Endothelial cell of umbilical vein (primary cell): ENCODE measurements around the gene NAPB. TPM values are rescaled to one million over a fixed set of nuclear protein-coding genes. Genes with fewer than 3 reads are reported as not detected.

Experiments
- BruUV-seq: library from RNA; stranded (reverse); fragments of 400-500 nt; replicated peaks from 2 replicates; lab custom pipeline; 2021; lab: Mats Ljungman, UMichigan
- CTCF ChIA-PET: fragments of 300-600, 350-600 bp; sonication (Branson Sonifier 250); formaldehyde crosslinking; loops from one replicate; lab custom pipeline; 2021; ENCODE audit warnings: antibody characterized with exemption, inconsistent platforms; lab: Charles Lee
- POLR2A ChIA-PET: fragments of 300-600, 350-600 bp; sonication (Branson Sonifier 250); formaldehyde crosslinking; loops from one replicate; lab custom pipeline; 2021; ENCODE audit warnings: antibody characterized with exemption, inconsistent platforms; lab: Charles Lee
- DNase-seq: peaks from one replicate; pipeline ENCODE4 v3.0.0-alpha.2; 2011; ENCODE audit warnings: low read depth, low spot score
- FAIRE-seq: peaks from 2 replicates; lab custom pipeline; 2011; peaks lifted over from hg19 to GRCh38; lab: Jason Lieb, UNC
- H2AFZ ChIP-seq: 2 replicates; pipeline ENCODE4 v1.6.0; 2012; ENCODE audit warnings: low read depth, low read length, control low read depth, inconsistent platforms
- H3K27ac ChIP-seq: 2 replicates; pipeline ENCODE4 v1.5.1; 2011; ENCODE audit warnings: low read depth, mild to moderate bottlenecking, control low read depth, low read length, moderate library complexity; ENCODE audit not compliant: insufficient read depth
- H3K27me3 ChIP-seq, 2 experiments: 2 replicates each; pipeline versions ENCODE4 v1.6.0 to v1.6.1; 2011; ENCODE audit warnings: low read length in 2 of 2, mixed read lengths in 1 of 2; ENCODE audit not compliant: control insufficient read depth in 2 of 2, insufficient read depth in 2 of 2
- H3K36me3 ChIP-seq, 2 experiments: 2 replicates in 1 of 2; 3 replicates in 1 of 2; pipeline ENCODE4 v1.5.1; 2011; ENCODE audit warnings: low read length in 2 of 2, mild to moderate bottlenecking in 1 of 2, moderate library complexity in 1 of 2; ENCODE audit not compliant: control insufficient read depth in 2 of 2, insufficient read depth in 2 of 2; ENCODE audit errors: extremely low read depth in 1 of 2
- H3K4me1 ChIP-seq: 3 replicates; pipeline ENCODE4 v1.5.1; 2011; ENCODE audit warnings: mild to moderate bottlenecking, low read length; ENCODE audit not compliant: control insufficient read depth, insufficient read depth; ENCODE audit errors: extremely low read depth
- H3K4me2 ChIP-seq: 2 replicates; pipeline ENCODE4 v1.6.1; 2011; ENCODE audit warnings: low read length, control low read depth, mixed read lengths; ENCODE audit not compliant: insufficient read depth
- H3K4me3 ChIP-seq, 3 experiments: fragments of 200-600 bp in 1 of 3; sonication (generic), shearing (Covaris generic) in 1 of 3; replicated peaks in 1 of 3; 2 replicates each; pipeline ENCODE4 v1.5.1; 2011 to 2016; ENCODE audit warnings: control low read depth in 3 of 3, low read length in 3 of 3, mild to moderate bottlenecking in 2 of 3, inconsistent platforms in 1 of 3, low read depth in 1 of 3, moderate library complexity in 1 of 3; ENCODE audit not compliant: insufficient read depth in 1 of 3
- H3K79me2 ChIP-seq: 2 replicates; pipeline ENCODE4 v1.6.0; 2012; ENCODE audit warnings: low read length, inconsistent platforms; ENCODE audit not compliant: control insufficient read depth, insufficient read depth
- H3K9ac ChIP-seq: replicated peaks from 2 replicates; pipeline ENCODE3; 2011; ENCODE audit warnings: low read length, control low read depth; ENCODE audit not compliant: insufficient read depth; ENCODE audit errors: extremely low read depth
- H3K9me1 ChIP-seq: replicated peaks from 3 replicates; pipeline ENCODE4 v1.6.0; 2011; ENCODE audit warnings: mild to moderate bottlenecking, low read length; ENCODE audit not compliant: control insufficient read depth, insufficient read depth; ENCODE audit errors: extremely low read depth
- H3K9me3 ChIP-seq: replicated peaks from 2 replicates; pipeline ENCODE4 v1.5.1; 2012; ENCODE audit warnings: low read length, inconsistent platforms; ENCODE audit not compliant: control insufficient read depth, insufficient read depth
- H4K20me1 ChIP-seq: replicated peaks from 2 replicates; pipeline ENCODE3; 2011; ENCODE audit warnings: mild to moderate bottlenecking, low read length; ENCODE audit not compliant: control insufficient read depth, insufficient read depth; ENCODE audit errors: extremely low read depth
- EZH2 ChIP-seq: IDR thresholded peaks from 2 replicates; pipeline ENCODE4 v1.6.1; 2012; ENCODE audit warnings: borderline replicate concordance, low read depth, mild to moderate bottlenecking, moderate library complexity, low read length, inconsistent platforms; ENCODE audit not compliant: severe bottlenecking
- FOS ChIP-seq: IDR thresholded peaks from 2 replicates; pipeline ENCODE4 v1.6.1; 2011; ENCODE audit warnings: mild to moderate bottlenecking, low read length, moderate library complexity, borderline replicate concordance; ENCODE audit not compliant: insufficient read depth
- GATA2 ChIP-seq: IDR thresholded peaks from 2 replicates; pipeline ENCODE4 v1.7.0; 2011; ENCODE audit warnings: low read depth, mild to moderate bottlenecking, moderate library complexity, mixed read lengths, low read length; ENCODE audit not compliant: insufficient read length, insufficient read depth
- JUN ChIP-seq: IDR thresholded peaks from 2 replicates; pipeline ENCODE4 v1.6.1; 2011; ENCODE audit warnings: borderline replicate concordance, low read depth; ENCODE audit not compliant: insufficient read length, insufficient read depth
- MYC ChIP-seq: IDR thresholded peaks from one replicate; pipeline ENCODE4 v1.6.1; 2011; ENCODE audit warnings: mild to moderate bottlenecking, low read depth, low read length
- POLR2A ChIP-seq: IDR thresholded peaks from 2 replicates; pipeline ENCODE4 v1.6.1; 2012; ENCODE audit warnings: low read depth, mild to moderate bottlenecking, control low read depth, low read length
- POLR2AphosphoS5 ChIP-seq: IDR thresholded peaks from 2 replicates; pipeline ENCODE4 v1.6.1; 2012; ENCODE audit warnings: low read depth, mild to moderate bottlenecking, control low read depth, low read length, moderate library complexity; ENCODE audit not compliant: insufficient read depth
- dilution Hi-C: fragments of 300-500 bp; cut with MboI; formaldehyde crosslinking; loops from one replicate; pipeline ENCODE4 v1.15.0; 2019; ENCODE audit warnings: low sequenced_read_pairs; ENCODE audit not compliant: extremely low pct_ligation_motif_present
- intact Hi-C: fragments of 100-400 bp; cut with micrococcal nuclease; formaldehyde crosslinking; loops from one replicate; pipeline ENCODE4 v1.10.0; 2022
- polyA plus RNA-seq, 4 experiments: library from polyadenylated mRNA; depleted of rRNA in 3 of 4; stranded (reverse) in 3 of 4; unstranded in 1 of 4; fragments of >200 nt; gene quantifications; 2 replicates each; pipeline versions ENCODE4 v1.2.1 to v1.2.3, GENCODE V29; 2011 to 2012; ENCODE audit warnings: missing spikeins in 1 of 4
- total RNA-seq: library from RNA; stranded (reverse); gene quantifications from 2 replicates; pipeline ENCODE4 v1.2.3, GENCODE V29; 2021
- TF ChIP-seq, protein P1 (sequence below): IDR thresholded peaks from 2 replicates; pipeline ENCODE4 v1.6.1; 2011; ENCODE audit not compliant: insufficient read depth, insufficient read length
- TF ChIP-seq, protein P2 (sequence below), 2 donors: IDR thresholded peaks; 1 replicate in 1 of 2; 2 replicates in 1 of 2; pipeline ENCODE4 v1.5.1; 2011; ENCODE audit warnings: low read length in 2 of 2, mild to moderate bottlenecking in 2 of 2, moderate library complexity in 2 of 2, control low read depth in 1 of 2, inconsistent platforms in 1 of 2, low read depth in 1 of 2; ENCODE audit not compliant: insufficient read depth in 1 of 2; ENCODE audit errors: extremely low read depth in 1 of 2

Gene NAPB
- total and polyA plus RNA-seq, 2 donors (not counting 3 experiments of a cell fraction or from before 2014, with no cell fraction given) = 4.7 to 10.1 TPM

DNA sequence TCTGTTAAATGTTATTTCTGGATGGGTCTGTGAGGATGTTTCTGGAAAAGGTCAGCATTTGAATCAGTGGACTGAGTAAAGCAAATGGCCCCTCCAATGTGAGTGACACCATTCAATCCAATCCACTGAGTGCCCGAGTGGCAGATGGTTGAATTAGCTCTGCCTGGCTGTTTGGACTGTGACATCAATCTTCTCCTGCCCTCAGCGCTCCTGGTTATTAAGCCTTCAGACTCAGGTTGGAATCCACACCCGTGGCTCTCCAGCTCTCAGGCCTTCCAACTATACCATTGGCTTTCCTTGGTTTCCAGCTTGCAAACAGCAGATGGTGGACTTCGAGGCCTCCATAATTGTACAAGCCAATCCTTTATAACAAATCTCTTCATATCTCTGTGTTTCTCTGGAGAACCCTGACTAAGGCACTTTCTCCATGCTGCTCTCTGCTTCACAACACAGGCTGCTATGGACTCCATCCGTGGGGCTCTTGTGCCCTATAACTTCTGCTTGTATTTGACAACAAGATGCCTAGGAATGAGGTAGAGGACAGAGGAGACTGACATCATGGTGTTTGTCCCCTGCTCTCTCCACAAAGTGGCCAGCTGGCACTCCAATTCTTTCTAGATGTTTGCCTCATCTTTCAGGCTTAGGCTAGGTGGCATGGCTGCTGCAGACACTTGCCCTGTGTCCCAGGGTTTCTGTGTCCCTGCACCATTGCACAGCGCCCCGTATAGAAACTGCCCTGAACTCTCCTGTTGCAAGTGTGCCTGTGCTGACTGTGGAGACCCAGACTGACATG, 13.4 kb upstream of the NAPB start:
- no TSS peak for BruUV-seq
- Histone ChIP-seq H3K9me1 (no peaks in the 10 kb centered on the region), H3K9ac (no peak overlapping the region), H3K4me2 (no peak overlapping the region), H3K9me3 (no peaks in the 10 kb centered on the region), H4K20me1 (no peaks in the 10 kb centered on the region), H3K4me1 (no peaks in the 10 kb centered on the region), H3K4me3 (no peak overlapping the region), H2AFZ (no peak overlapping the region), H3K79me2 (no peaks in the 10 kb centered on the region), H3K36me3 (no peaks in the 10 kb centered on the region), H3K27me3 (peaks cover 0 to 6% of the 10 kb centered on the region in 2 experiments), H3K27ac (no peak overlapping the region)
- ChIA-PET CTCF (no interaction called here), POLR2A (no interaction called here)
- DNase-seq (no peak), FAIRE-seq (no peak)
- dilution Hi-C loops = no loop called here
- intact Hi-C loops = no loop called here
- TF ChIP-seq POLR2A (no peak), GATA2 (no peak), FOS (no peak), POLR2AphosphoS5 (no peak), JUN (no peak), MYC (no peak), EZH2 (no peak)
- TF ChIP-seq, protein P1, sequence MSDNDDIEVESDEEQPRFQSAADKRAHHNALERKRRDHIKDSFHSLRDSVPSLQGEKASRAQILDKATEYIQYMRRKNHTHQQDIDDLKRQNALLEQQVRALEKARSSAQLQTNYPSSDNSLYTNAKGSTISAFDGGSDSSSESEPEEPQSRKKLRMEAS = no peak
- TF ChIP-seq, protein P2, sequence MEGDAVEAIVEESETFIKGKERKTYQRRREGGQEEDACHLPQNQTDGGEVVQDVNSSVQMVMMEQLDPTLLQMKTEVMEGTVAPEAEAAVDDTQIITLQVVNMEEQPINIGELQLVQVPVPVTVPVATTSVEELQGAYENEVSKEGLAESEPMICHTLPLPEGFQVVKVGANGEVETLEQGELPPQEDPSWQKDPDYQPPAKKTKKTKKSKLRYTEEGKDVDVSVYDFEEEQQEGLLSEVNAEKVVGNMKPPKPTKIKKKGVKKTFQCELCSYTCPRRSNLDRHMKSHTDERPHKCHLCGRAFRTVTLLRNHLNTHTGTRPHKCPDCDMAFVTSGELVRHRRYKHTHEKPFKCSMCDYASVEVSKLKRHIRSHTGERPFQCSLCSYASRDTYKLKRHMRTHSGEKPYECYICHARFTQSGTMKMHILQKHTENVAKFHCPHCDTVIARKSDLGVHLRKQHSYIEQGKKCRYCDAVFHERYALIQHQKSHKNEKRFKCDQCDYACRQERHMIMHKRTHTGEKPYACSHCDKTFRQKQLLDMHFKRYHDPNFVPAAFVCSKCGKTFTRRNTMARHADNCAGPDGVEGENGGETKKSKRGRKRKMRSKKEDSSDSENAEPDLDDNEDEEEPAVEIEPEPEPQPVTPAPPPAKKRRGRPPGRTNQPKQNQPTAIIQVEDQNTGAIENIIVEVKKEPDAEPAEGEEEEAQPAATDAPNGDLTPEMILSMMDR (IDR thresholded peaks at IDR 0.05; ENCODE audit: extremely low read depth in 1 of 2, insufficient read depth in 1 of 2, low read depth in 1 of 2, low read length in 2 of 2) = no peak
